ENCODE results near the gene FAM53B.
A peak's percentile ranks its signal among the peaks of the same experiment; 100 is the strongest.

FAM53B gene

DNA sequence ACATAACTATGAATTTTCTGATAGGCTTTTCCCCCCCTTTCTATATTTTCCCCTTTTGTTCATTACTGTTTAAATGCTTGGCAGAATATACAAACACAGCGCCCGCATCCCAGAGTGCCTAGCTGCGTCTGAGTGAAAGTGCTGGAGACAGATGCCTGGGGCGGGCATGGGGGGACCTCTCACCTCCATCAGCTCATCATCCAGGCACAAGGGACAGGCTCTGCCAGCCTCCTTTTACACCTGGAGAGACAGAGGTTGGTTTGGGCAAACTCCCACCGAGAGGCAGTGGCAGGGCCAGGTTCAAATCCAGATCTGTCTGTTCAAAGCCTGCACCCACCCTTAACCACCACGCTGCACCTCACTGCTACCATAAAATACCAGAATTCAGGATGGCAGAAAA is 104.5 kb downstream of the FAM53B start:
- TF ChIP-seq, protein P1, sequence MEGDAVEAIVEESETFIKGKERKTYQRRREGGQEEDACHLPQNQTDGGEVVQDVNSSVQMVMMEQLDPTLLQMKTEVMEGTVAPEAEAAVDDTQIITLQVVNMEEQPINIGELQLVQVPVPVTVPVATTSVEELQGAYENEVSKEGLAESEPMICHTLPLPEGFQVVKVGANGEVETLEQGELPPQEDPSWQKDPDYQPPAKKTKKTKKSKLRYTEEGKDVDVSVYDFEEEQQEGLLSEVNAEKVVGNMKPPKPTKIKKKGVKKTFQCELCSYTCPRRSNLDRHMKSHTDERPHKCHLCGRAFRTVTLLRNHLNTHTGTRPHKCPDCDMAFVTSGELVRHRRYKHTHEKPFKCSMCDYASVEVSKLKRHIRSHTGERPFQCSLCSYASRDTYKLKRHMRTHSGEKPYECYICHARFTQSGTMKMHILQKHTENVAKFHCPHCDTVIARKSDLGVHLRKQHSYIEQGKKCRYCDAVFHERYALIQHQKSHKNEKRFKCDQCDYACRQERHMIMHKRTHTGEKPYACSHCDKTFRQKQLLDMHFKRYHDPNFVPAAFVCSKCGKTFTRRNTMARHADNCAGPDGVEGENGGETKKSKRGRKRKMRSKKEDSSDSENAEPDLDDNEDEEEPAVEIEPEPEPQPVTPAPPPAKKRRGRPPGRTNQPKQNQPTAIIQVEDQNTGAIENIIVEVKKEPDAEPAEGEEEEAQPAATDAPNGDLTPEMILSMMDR (IDR thresholded peaks at IDR 0.05; ENCODE audit: low read depth, low read length, missing control alignments) = no peak
- no peak overlapping the region for H3K4me3 ChIP-seq (ENCODE audit: low read depth, low read length)
- DNase-seq (ENCODE audit: low read depth) = no peak

DNA sequence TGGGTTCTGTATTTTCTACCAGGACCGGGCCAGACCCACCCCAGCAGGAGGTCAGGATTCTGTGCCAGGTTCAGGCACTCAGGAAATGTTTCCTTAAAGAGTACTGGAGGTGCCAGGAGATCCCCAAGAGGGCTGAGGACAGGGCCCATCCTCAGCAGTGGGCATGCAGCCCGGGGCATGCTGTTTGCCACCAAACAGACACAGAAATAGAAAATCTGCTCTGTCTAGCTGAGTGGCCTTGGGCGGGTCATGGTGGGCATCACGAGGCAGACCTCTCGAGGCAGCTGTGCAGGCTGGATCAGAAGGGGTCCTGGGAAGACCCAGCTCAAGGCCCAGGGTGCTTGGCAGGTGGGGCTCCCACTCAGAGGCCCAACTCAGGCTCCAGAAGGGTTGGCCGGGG is 105.0 kb downstream of the FAM53B start:
- TF ChIP-seq, protein P1 (IDR thresholded peaks at IDR 0.05; ENCODE audit: low read depth, low read length, missing control alignments) = no peak
- H3K4me3 ChIP-seq (ENCODE audit: low read depth, low read length) = no peak overlapping the region
- no peak for DNase-seq (ENCODE audit: low read depth)

DNA sequence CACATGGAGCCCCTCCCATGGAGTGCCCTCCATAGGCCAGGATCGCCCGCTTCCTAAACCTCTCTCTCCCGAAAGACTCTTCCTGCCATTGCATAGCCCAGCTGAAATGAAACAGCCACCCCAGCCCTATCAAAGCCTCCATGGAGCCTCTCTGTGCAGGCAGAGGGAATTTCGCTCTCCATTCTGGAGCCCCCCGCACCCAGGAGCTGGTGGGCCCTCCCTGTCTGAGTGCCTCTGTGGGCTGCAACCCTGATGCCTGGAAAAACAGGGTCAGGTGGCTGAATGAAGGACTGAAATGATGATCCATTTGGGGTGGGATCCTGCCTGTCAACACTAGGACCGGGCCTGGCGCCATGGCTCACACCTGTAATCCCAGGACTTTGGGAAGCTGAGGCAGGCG is 106.4 kb downstream of the FAM53B start:
- no peak overlapping the region for H3K4me3 ChIP-seq (ENCODE audit: low read depth, low read length)
- no peak for DNase-seq (ENCODE audit: low read depth)
- TF ChIP-seq, protein P1 (IDR thresholded peaks at IDR 0.05; ENCODE audit: low read depth, low read length, missing control alignments) = no peak

DNA sequence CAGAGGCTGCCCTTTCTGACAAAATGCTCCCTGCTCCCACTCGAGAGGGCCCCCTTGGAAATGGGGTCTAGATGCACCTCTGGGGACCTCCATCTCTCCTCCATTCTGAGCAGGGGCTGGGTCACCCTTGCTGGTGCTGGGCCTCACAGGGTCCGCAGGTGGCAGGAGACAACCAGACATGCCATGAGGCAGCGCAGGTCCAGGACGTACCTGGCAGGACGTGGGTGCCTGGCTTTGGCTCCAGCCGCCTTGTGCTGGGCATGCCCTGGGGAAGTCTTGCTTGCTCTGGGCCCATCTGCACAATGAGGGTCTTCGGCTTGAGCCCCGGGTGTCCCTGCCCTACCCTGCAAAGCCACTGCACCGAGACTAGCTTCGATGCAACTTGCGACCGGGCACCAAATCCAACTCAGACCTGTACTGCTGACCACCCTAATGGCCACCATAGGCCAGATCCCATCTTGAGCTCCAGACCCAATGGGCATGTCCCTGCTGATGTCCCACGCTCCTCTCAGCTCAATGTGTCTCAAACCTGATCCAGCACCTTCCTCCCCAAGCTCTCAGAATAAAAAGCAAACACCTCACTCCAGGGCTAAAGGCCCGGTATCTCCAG is 107.0 kb downstream of the FAM53B start:
- no peak for DNase-seq (ENCODE audit: low read depth)
- H3K4me3 ChIP-seq (ENCODE audit: low read depth, low read length) = no peak overlapping the region
- TF ChIP-seq, protein P1 (IDR thresholded peaks at IDR 0.05; ENCODE audit: low read depth, low read length, missing control alignments) = no peak

DNA sequence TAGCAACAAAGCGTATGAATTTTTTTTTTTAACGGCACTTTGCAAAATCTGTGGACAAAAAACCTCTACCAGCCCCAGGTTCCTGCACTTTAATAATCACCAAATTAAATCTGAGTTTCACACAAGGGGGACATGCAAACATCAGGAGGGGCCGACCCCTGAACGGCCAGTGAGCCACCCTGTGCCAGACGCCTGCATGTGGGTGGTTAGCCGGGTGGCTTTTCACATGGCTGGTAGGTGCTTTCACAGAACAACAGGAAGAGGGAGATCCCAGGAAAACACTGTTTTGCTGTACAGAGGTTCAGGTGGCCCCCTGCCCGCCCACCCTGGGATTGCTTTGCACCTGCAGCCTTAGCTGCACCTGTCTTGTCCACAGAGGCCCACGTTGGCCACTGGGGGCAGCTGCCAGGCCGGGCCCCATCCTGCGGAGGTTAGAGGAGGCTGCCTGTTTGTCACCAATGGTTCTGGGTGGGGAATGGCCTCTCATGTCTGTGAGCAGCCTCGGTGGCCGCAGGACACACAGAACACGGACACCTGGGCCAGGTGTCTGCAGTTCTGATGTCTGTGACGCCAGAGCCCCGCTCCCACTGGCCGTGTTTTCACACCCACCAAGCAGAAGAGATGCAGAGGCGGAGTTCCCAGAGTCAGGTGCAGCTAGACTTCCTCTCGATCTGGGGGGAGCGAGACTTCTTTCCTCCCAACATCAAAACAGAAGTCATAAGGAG is 107.7 kb downstream of the FAM53B start:
- no peak for DNase-seq (ENCODE audit: low read depth)
- TF ChIP-seq, protein P1 (IDR thresholded peaks at IDR 0.05; ENCODE audit: low read depth, low read length, missing control alignments) = peak; percentile 21
- no peak overlapping the region for H3K4me3 ChIP-seq (ENCODE audit: low read depth, low read length)

DNA sequence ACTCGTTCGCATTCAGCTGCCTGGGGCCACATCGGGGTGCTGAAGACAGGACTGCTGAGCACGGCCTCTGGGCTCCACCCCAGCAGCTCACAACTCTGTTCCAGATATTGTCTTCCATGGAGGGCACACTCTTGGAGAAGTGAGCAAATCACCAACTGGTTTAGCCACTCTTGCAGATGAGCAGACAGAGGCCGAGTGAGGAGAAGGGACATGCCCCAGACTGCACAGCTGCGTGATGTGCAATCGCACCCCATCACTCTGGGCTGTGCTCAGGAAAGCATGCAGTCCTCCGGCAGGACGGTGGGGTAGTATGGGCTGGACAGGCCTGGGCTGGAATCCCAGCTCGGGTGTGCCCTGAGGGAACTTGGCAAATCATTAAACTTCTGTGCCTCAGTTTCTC is 111.6 kb downstream of the FAM53B start:
- DNase-seq (ENCODE audit: low read depth) = no peak
- no peak overlapping the region for H3K4me3 ChIP-seq (ENCODE audit: low read depth, low read length)

More for the DNA sequence above, 111.6 kb downstream of the FAM53B start:
- TF ChIP-seq, protein P1 (IDR thresholded peaks at IDR 0.05; ENCODE audit: low read depth, low read length, missing control alignments) = no peak

Data from GM12864 (cell line).